ENCODE measurements around the gene FGF8.
"Not testable (repeated sequence)": the region's sequence is repeated elsewhere in the genome, so short reads cannot be mapped to it uniquely, and the experiment has no call there.

The FGF8 gene, protein sequence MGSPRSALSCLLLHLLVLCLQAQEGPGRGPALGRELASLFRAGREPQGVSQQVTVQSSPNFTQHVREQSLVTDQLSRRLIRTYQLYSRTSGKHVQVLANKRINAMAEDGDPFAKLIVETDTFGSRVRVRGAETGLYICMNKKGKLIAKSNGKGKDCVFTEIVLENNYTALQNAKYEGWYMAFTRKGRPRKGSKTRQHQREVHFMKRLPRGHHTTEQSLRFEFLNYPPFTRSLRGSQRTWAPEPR

DNA sequence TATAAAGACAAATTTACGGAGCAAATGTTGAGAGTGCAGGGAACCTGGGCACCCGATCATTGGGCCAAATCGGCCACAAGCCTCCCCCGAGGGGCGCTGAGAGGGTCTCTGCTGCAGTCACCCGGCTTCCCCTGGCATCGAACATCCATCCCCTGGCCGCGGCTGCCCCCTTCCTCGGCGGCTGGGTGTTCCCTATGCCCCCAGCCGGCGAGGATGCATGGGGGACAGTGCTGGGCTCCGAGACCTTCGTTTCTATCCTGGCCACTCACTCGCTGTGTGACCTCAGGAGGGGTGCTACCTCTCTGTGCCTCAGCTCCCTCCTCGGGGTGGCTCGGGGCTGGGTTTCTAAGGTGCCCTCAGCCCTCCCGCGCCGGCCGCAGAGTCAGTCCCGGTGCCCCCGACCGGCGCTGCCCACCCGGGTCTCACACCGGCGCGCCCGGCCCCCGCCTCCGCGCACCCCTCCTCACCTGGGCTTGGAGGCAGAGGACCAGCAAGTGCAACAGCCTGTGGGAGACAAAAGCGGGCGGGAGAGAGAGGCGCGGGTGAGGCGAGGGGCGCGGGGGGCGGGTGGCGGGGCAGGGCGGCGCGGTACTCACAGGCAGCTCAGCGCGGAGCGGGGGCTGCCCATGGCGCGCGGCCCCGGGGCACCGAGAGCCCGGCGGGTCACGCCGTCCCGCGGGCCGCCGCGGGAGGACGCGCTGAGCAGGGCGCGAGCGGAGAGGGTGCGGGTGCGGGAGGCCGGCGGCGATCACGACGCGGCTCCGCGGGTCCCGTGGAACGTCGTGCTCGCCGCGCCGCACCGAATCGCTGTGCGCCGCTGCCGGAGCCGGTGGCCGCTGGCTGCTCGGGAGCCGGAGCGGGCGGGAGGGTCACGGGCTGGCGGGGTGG is at the start of gene FGF8:
TSS of gene FGF8 (minus strand) at position 842 of the 888 bp plus-strand sequence. CDS start at position 628, 214 bp downstream.
- DNase-seq (ENCODE audit: low read depth) = no peak

DNA sequence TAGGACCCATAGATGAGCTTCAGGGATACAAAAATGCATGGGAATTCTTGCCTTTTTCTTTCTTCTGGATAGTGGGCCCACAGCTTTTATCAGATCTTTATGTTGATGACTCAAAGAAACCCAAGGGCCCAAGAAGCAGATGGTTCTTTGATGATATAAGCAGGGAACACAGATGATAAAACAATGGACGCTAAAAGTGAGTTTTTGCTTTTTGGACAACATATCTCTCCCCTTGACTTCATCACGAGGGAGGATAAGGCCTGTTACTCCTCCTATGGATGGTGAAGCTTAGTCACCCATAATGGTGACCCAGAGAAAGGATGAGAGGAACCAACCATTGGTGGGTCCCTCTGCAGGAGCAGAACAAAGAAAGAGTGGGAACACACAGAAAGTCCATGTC is 48.8 kb upstream of the FGF8 start:
- DNase-seq (ENCODE audit: low read depth) = no peak

DNA sequence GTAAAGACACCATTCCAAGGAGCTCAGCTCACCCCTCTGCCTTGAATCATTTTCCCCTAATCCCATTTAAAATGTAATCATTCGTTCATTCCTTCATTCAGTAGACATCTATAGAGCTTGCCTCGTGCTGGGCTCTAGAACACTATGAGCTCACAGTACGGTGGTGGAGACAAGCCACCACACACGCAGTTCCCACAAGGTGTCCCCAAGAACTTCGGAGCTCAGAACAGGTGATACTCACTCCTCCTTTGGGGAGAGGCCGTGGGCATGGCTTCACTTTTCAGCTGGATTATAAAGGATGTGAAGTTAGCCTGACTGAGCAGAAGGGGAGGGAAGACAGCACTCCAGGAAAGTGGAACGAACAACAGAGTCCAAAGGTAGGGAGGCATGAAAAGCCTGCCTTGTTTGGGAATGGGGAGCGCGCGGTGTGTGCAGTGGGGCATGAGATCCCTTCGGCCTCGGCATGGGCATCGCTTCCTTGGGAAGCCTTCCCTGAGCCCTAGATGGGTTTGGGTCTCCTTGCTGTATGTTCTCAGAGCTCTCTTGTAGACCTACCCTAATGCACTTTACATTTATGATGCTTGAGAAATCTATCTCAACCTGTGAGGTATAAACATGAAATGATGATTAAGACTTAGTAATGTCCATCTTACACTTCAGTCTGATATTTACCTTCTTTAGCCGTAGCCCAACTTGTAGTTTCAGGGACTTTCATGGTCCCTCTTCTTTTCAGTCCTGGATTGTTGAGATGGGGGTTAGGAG is 43.1 kb upstream of the FGF8 start:
- DNase-seq (ENCODE audit: low read depth) = no peak

DNA sequence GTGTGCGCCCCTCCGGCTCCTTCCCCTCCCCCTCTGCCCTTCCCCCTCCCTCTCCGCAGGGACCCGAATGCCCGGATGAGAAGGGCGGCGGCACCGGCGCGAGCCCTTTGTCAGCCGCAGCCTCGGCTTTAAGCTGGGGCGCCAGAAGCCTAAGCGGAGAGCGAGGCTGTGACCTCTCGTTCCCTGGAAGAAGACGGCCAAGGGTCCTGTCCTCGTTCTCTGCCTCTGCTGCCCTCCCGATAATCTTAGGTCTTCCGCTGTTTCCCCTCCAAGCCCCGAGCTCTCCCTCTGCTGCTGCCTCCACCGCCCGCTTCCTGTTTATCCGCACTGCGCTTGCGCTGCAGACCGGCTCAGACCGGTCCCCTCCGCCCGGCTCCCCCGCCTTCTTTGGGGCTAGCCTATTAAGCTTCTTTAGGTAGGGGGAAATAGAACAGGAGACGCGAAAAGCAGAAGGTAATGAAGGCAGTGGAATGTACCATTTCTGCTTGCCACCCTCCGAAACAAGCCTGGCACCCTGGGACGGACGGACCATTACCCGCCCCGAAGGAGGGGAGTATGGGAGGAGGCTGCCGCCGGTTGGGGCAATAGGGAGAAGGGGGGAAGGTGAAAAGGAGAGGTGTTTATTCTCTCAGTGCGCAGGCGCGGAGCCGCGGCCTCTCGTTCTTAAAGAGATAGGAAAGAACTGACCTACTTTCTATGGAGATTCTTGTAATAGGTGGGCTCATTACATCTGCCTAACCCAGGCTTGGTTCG is 42.4 kb upstream of the FGF8 start, which contains the start of gene OGA:
TSS of gene OGA (minus strand) at position 326 of the 753 bp plus-strand sequence. CDS start 422 bp downstream, outside the sequence.
- peak; percentile 100 for DNase-seq (ENCODE audit: low read depth)

DNA sequence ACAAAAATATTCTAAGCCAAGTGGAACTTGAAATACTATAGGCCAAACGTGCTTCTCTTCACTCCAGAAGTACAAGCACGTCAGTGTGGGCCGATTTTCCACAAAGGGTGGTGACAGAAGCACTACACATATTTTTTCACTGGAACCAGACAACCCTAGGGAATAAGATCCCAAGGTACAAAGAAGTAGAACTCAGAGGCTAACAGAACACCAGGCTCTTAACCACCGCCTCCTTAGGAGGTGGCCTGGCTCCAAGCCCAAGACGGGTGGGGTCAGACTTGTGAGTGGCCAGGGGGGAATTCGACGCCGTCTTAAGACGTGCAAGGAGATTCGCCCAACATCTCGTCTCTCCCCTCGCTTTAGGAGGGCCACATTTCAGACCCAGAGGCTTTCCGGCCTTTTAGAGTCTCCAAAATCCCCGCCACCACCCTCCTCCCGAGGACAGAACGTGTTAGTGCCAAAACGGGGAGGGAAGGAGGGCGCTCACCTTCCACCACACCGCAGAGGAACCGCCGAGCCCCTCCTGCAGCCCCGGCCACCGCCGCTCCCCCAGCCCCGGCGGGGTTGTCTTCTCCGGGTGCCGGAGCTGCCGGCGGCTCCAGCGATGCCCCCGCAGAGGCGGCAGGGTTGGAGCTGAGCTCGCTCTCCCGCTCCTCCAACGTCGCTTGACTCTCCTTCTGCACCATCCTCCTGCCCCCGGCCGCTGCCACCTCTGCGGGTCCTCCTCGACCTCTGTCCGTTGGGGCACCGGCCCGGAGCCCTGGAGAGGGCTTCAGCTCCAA is 41.6 kb upstream of the FGF8 start:
- peak; percentile 83 for DNase-seq (ENCODE audit: low read depth)

DNA sequence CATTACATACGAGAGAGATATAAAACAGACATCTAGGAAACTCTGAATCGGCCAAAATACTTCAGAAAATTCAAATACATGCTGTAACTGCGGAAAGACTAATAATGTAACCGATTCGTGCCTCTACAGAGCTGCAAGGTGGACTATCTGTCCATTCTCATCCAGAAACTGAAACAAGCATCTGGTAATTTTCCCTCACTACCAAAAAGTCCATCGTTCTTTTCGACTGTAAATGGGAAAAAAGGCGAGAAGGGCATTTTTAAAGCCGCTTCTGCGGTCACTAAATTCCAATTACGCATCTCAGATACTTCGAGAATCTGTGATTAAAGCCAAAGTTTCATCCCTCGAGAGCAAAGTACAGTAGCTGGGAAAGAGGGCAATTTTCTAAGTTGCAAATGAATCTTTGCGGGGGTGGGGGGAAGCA is 41.0 kb upstream of the FGF8 start:
- DNase-seq (ENCODE audit: low read depth) = no peak

DNA sequence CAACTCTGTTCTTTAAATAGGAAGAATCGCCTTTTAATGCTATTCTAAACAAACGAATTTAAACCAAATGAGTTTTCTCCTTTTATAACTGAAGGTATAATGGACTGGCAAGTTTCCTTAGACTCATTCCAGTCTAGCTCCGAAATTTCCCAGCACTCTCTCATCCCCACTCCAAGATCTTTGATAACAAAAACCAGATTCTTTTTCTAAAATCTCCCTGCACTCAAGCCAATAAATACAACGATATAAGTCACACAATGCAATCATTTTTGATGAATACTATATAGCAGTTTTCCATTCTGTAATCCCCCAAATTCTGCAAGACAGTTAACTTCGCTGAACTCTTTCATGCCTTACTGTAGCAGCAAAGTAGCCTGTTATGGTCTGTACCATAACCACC is 40.5 kb upstream of the FGF8 start:
- DNase-seq (ENCODE audit: low read depth) = no peak

DNA sequence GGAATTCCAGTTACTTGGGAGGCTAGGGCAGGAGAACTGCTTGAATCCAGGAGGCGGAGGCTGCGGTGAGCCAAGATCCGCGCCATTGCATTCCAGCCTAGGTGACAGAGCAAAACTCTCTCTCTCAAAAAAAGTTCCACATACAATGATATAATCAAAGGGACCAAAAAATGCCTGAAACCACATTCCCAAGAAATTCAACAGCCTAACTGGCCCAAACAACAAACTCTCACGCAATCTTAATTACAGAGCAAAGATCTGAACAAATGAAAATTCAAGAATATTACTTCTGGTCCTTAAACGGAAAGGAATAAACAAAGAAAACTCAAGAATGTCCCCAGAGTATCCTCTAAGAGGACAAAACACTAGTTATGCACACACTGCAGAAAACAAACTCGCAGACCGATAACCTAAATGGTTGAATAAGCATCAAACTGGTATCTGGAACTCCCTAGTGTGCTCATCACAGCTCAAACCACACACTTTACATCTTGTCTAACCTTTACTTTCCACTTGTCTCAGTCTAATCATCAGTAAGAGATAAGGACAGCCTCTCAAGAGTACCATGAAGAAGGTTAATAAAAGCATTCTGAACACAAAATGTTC is 38.7 kb upstream of the FGF8 start:
- no peak for DNase-seq (ENCODE audit: low read depth)

DNA sequence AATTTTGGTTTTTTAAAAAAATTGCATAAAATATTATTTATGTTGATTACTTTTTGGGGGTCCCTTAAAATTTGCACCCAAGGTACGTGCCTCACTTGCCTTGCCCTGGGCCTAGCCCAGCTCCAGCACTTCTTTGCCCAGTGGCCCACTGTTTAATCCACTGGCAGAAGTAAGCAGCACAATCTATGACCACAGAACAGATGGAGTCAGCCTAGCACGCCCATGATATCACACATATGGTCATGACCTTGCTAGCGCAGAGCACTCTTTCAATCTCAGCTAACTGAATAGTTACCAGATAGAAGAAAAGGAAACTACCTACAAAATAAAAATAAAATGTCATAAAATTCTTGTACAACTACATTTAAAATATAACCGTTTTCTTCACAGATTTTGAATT is 36.7 kb upstream of the FGF8 start:
- no peak for DNase-seq (ENCODE audit: low read depth)

DNA sequence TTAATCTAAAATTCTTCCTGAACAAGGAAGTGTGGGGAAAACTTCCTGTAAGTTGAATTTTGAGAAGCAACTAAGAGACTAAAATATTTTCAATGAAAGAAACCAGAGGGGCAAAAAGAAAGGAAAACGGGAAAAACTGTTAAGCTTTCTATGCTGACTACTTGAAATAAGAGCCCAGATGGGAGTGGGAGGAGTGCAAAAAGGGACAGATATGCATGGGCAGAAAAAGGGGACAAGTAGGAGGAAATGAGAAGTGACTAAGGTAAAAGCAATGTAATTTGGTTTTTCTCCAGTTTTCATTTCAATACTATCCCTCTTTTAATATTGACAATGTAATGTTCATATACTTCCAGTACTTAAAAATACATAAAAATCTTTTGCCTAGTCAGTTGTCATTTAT is 31.2 kb upstream of the FGF8 start:
- no peak for DNase-seq (ENCODE audit: low read depth)

DNA sequence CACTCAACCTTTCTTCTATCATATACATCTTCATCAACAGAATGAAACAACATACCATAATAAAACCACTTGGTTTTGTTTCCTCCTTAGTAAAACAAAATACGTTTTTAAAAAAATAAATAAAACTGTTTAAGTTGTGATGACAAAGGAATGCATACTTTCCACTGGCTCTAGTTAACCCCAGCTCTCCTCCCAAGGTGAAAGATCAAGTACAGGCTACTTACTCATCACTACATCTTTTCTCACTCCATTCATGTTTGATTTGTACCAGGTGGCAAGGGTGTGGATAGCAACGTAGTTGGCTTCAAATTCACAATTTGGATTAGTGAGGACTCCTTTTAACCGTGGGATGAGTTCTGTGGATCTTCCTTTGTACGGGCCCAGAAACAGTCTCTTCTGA is 27.6 kb upstream of the FGF8 start:
- DNase-seq (ENCODE audit: low read depth) = no peak

DNA sequence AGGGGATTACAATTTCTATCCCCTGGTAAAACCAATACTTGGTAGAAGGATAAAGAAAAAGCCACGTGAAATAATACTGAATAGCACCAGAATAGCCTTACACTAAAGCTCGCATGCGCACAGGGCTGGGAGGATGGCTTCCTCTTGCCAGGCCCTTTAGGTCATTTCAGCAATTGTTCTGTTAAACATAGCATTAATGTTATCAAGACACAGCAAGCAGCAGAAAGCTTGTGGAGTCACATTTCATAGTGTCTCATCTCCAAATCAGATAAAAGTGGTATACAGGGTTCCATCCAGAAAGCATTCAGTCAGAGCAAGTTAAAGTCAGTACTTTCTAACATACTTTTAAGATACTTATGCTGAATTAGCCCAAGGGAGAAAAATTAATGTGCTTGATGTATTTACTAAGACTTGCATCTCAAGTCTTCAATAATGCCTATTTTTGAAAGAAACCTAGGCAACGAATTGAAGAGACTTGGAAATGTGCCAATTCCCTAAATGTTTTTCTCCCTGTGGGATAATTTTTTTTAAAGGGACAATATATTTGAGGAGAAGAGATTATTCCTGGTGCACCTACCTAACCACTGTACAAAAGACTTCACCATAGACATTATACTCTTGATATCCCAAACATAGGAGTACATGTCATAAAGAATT is 21.6 kb upstream of the FGF8 start:
- DNase-seq (ENCODE audit: low read depth) = no peak

DNA sequence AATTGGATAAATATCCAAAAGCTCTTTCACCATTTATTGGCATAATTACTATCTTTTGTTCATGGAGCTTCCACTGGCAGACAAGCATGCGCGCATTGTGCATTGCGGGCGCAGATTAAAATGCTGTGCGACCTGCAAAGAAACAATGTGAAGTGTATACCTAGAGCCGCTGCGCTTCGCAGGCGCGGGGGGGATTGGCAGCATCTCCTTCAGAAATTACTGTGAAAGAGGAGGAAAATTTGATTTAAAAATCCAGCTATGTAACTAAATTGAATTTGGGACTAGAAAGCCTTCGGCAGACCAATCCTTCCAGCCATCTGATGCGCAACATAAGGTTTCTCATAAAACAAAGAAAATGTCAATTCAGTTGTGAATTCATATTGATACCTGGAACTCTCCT is 17.6 kb upstream of the FGF8 start:
- no peak for DNase-seq (ENCODE audit: low read depth)

DNA sequence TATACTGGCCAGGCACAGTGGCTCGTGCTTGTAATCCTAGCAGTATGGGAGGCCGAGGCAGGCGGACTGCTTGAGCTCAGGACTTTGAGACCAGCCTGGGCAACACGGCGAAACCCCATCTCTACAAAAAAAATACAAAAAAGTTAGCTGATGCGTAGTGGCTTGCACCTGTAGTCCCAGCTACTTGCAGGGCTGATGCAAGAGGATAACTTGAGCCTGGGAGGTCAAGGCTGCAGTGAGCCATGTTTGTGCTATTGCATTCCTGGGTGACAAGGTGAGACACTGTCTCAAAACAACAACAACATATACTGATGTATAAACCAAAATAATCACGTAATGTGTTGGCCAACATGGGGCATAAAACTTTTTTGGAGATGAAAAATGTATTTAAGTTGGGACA is 13.8 kb upstream of the FGF8 start:
- DNase-seq (ENCODE audit: low read depth) = no peak

DNA sequence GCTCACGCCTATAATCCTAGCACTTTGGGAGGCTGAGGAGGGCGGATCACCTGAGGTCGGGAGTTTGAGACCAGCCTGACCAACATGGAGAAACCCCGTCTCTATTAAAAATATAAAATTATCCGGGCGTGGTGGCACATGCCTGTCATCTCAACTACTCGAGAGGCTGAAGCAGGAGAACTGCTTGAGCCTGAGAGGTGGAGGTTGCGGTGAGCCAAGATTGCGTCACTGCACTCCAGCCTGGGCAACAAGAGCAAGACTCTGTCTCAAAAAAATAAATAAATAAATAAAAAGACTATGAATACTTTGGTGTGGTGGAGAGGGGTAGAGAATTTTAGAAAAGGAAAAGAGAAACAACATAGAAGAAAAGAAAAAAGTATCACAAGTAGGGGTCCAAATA is 13.3 kb upstream of the FGF8 start:
- DNase-seq (ENCODE audit: low read depth) = not testable (repeated sequence)

DNA sequence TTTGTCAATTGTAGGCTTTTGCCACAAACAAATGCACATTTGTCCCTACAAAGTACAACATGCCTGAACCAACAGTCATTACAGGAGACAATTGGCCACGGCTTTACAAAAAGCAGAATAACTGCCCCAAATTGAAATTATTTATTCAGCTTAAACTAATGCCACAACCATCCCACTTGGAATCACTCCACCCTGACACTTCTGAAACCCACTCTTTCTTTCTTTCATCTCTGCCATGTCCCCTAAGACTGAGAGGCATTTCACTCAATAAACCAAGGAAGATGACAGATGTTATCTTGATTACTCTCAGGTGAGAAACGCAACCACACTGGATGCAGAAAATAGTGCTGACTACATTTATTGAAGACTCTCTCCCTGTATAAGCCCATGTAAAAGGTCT is 9.9 kb upstream of the FGF8 start:
- DNase-seq (ENCODE audit: low read depth) = no peak

DNA sequence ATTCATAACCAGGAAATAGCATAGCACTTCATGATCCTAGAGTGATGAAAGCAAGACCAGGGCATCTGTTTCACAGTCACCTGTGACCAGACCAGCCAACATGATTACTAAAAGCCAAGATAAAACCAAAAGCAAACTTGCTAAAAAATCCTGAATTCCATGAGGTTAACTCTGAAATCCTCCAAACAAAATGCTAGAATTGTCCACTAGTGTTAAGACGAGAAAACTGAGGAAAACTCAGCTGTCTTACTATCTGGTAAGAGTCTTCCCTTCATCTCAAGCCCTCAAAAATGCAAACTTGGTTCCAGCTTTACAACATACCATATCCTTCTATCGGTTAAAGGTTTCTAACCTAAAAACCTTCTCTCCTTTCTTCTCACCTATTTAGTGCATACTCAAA is 8.6 kb upstream of the FGF8 start:
- no peak for DNase-seq (ENCODE audit: low read depth)

DNA sequence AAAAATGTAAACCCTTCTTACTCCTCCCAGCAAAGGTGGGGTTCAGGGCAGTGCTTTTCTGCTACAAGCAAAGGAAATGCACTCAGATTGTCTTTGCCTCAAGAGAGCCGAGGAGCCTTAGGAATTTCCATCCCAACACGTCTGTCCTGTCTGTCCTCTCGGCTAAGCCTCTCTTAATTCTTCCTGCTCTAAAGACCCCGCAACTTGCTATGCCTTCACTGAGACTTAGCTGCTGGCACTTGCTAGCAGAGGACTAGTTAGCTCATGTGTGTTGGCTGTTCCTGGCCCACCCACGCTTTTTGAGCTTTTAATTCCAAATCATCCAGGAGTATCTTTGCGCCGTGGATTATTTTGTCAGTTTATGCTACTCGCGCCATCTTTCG is 7.8 kb upstream of the FGF8 start:
- DNase-seq (ENCODE audit: low read depth) = no peak

DNA sequence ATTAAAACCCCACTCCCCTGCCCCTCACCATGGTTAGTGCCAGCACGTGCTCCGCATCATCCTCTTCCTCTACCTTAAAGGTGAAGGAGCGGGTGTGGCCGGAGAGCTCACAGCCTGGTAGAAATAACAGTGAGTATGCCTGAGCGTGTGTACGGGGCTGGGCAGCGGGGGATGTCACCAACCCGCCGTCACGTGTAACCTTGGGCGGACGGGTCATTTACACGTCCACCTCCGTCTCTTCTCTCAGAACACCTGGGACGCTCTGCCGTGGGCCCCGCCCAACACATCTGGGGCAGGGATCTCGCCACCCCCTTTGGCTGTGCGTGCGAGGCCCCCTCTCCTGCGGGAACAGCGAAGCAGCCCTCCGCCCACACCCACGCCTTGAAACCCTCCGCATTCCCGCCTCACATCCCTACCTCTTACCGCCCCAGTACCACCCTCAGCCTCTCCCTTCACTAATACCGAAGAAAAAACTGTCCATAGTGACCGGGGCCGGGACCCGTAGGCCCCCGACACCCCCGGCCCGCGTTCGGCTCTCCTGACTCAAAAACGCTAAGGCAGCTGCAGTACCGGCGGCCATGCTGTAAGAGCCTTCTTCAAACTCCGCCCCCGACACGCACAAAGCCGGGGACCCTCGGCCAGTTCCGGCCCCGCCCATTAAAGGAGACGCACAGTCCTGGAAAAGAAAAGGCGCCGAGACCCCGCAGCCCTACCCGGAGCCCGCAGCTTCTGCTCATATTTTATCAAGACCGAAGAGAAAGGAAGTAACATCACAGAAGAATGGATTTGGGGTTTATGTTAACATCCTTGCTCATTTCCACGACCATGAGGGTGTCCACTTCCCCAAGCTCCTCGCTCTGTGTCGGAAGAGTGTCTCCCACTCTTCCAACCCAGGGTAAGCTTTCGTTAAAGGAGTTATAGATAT is 7.2 kb upstream of the FGF8 start, which contains the start of gene NPM3:
TSS of gene NPM3 (minus strand) at position 636 of the 925 bp plus-strand sequence. CDS start at position 580, 56 bp downstream.
- no peak for DNase-seq (ENCODE audit: low read depth)
